ENCODE data around the gene CAGE1.

CAGE1 gene

GRCh38 chr6:7389451-7390225 lies at the start of gene CAGE1, which contains the start of gene RIOK1:
Gene CAGE1 (minus strand): TSS chr6:7389742. CDS start chr6:7387173, 2,569 bp downstream.
Gene RIOK1 (plus strand): TSS chr6:7389808. CDS start chr6:7390003, 195 bp downstream.
- DNase-seq (ENCODE audit: low spot score) = peak; percentile 98

GRCh38 chr6:7439228-7439627 lies 49.7 kb upstream of the CAGE1 start:
- DNase-seq (ENCODE audit: low spot score) = no peak

GRCh38 chr6:7438011-7438410 lies 48.5 kb upstream of the CAGE1 start:
- no peak for DNase-seq (ENCODE audit: low spot score)

- no peak for DNase-seq (ENCODE audit: low spot score)
Measured at GRCh38 chr6:7434672-7435071, 45.1 kb upstream of the CAGE1 start.

GRCh38 chr6:7433121-7433617 lies 43.6 kb upstream of the CAGE1 start:
- DNase-seq (ENCODE audit: low spot score) = no peak

- no peak for DNase-seq (ENCODE audit: low spot score)
Measured at GRCh38 chr6:7432391-7433120, 43.0 kb upstream of the CAGE1 start.

- no peak for DNase-seq (ENCODE audit: low spot score)
Measured at GRCh38 chr6:7431674-7432390, 42.3 kb upstream of the CAGE1 start.

- no peak for DNase-seq (ENCODE audit: low spot score)
Measured at GRCh38 chr6:7431313-7431673, 41.8 kb upstream of the CAGE1 start.

- DNase-seq (ENCODE audit: low spot score) = no peak
Measured at GRCh38 chr6:7426447-7427169, 37.1 kb upstream of the CAGE1 start.

GRCh38 chr6:7425808-7426190 lies 36.3 kb upstream of the CAGE1 start:
- DNase-seq (ENCODE audit: low spot score) = no peak

- DNase-seq (ENCODE audit: low spot score) = peak; percentile 63
Measured at GRCh38 chr6:7424967-7425807, 35.6 kb upstream of the CAGE1 start.

GRCh38 chr6:7424058-7424457 lies 34.5 kb upstream of the CAGE1 start:
- no peak for DNase-seq (ENCODE audit: low spot score)

GRCh38 chr6:7421066-7421465 lies 31.5 kb upstream of the CAGE1 start:
- no peak for DNase-seq (ENCODE audit: low spot score)

GRCh38 chr6:7419065-7419464 lies 29.5 kb upstream of the CAGE1 start:
- no peak for DNase-seq (ENCODE audit: low spot score)

GRCh38 chr6:7418238-7418905 lies 28.8 kb upstream of the CAGE1 start:
- no peak for DNase-seq (ENCODE audit: low spot score)

- no peak for DNase-seq (ENCODE audit: low spot score)
Measured at GRCh38 chr6:7417684-7418083, 28.1 kb upstream of the CAGE1 start.

- DNase-seq (ENCODE audit: low spot score) = no peak
Measured at GRCh38 chr6:7414811-7415210, 25.3 kb upstream of the CAGE1 start.

- DNase-seq (ENCODE audit: low spot score) = no peak
Measured at GRCh38 chr6:7413151-7413823, 23.7 kb upstream of the CAGE1 start.

- DNase-seq (ENCODE audit: low spot score) = no peak
Measured at GRCh38 chr6:7411328-7411727, 21.8 kb upstream of the CAGE1 start.

- no peak for DNase-seq (ENCODE audit: low spot score)
Measured at GRCh38 chr6:7410851-7411250, 21.3 kb upstream of the CAGE1 start.
